ENCODE data around the gene CSNK1E. TPM values are rescaled to one million over a fixed set of nuclear protein-coding genes. Genes with fewer than 3 reads are reported as not detected.
A peak's percentile ranks its signal among the peaks of the same experiment; 100 is the strongest.

The CSNK1E gene
- total and polyA plus RNA-seq, 2 of the 8 experiments (the other 6 are each of a cell fraction or from before 2014, with no cell fraction given), result 247 to 263 TPM

GRCh38 chr22:38289583-38290082, 27.6 kb downstream of the CSNK1E start:
- no peak overlapping the region for H2BK120ac ChIP-seq (replicated peaks; ENCODE audit: low read depth, low read length)
- 91% methylated on average over 12 of the region's 12 CpGs; no CpG with 5 or more reads in 1 of the 2 experiments for WGBS, 2 experiments (ENCODE audit: extremely low coverage in 1 of 2, insufficient coverage in 1 of 2, insufficient read length in 1 of 2, insufficient replicate concordance in 2 of 2, low coverage in 1 of 2, low lambda C conversion rate in 2 of 2, missing lambda C conversion rate in 1 of 2)
- no peak overlapping the region for H2BK20ac ChIP-seq (ENCODE audit: low read length)
- H3K23me2 ChIP-seq (ENCODE audit: low read depth, low read length), result 0 out of 2 replicates have a peak, but pooled peaks cover 2% of the 10 kb centered on the region
- H3K56ac ChIP-seq (replicated peaks; ENCODE audit: insufficient read length, low read depth, low read length), result no peak overlapping the region
- no peak for FAIRE-seq
- CTCF ChIA-PET (ENCODE audit: partially characterized antibody), result interaction anchor here (1.4 to 4.0 kb wide), 2 partner anchors 9 to 14 kb away, joined by 5 to 17 read pairs; no protein-coding TSS in a partner anchor
- no peak overlapping the region for H3K4me2 ChIP-seq (ENCODE audit: insufficient read depth in 1 of 2, low read depth in 2 of 2, low read length in 2 of 2)
- peak overlapping the region; percentile 38 for H3K18ac ChIP-seq (ENCODE audit: extremely low read depth, low read length)
- no peak overlapping the region for H3K4me3 ChIP-seq (ENCODE audit: extremely low read depth in 1 of 4, insufficient read depth in 2 of 4, low read depth in 3 of 4, low read length in 4 of 4)
- H3K4me1 ChIP-seq (replicated peaks in 1 of 4; ENCODE audit: control insufficient read depth in 3 of 4, insufficient read depth in 4 of 4, low read length in 3 of 4), result peaks cover 0 to 3% (median 2%) of the 10 kb centered on the region in 4 experiments; a peak in 4 of 7 replicates
- H3K14ac ChIP-seq (ENCODE audit: insufficient read length), result no peak overlapping the region
- no peaks in the 10 kb centered on the region for H3K79me2 ChIP-seq (ENCODE audit: control insufficient read depth in 1 of 2, insufficient read depth in 2 of 2, low read length in 2 of 2)
- H4K20me1 ChIP-seq (replicated peaks in 1 of 2; ENCODE audit: control insufficient read depth in 1 of 2, insufficient read depth in 2 of 2, low read length in 2 of 2), result peaks cover 7 to 22% of the 10 kb centered on the region in 2 experiments
- peaks cover under 1% of the 10 kb centered on the region; the same call in 1 of the 2 replicates for H3K79me1 ChIP-seq (ENCODE audit: low read depth, low read length)
- peaks cover 17 to 41% (median 26%) of the 10 kb centered on the region in 4 experiments for H3K36me3 ChIP-seq (ENCODE audit: control insufficient read depth in 2 of 4, insufficient read depth in 4 of 4, low read length in 3 of 4)
- no peak overlapping the region for H3K4ac ChIP-seq (replicated peaks; ENCODE audit: insufficient read length, low read depth, low read length)
- DNase-seq (ENCODE audit: low read depth in 1 of 2, low spot score in 2 of 2), result no peak
- H3K9ac ChIP-seq (replicated peaks in 1 of 4; ENCODE audit: extremely low read depth in 1 of 4, low read depth in 3 of 4, low read length in 3 of 4), result no peak overlapping the region
- no peak overlapping the region for H2BK5ac ChIP-seq (ENCODE audit: low read depth, low read length)
- H4K91ac ChIP-seq (replicated peaks; ENCODE audit: insufficient read length, low read length), result no peak overlapping the region
- H4K8ac ChIP-seq (ENCODE audit: extremely low read depth, insufficient read depth, low read length), result no peak overlapping the region
- H2AFZ ChIP-seq (ENCODE audit: low read length), result no peak overlapping the region
- H3K27ac ChIP-seq (ENCODE audit: low read depth, low read length), result no peak overlapping the region
- no peak overlapping the region for H2BK15ac ChIP-seq (ENCODE audit: low read length)
- no peak overlapping the region for H2AK5ac ChIP-seq (ENCODE audit: low read depth, low read length)
- no peaks in the 10 kb centered on the region for H3K9me3 ChIP-seq (ENCODE audit: insufficient read depth in 2 of 2, low read depth in 1 of 2, low read length in 1 of 2)
- H3K23ac ChIP-seq (ENCODE audit: insufficient read length), result no peak overlapping the region
- no peak overlapping the region for H4K5ac ChIP-seq (ENCODE audit: insufficient read length, low read depth, low read length)
- H2BK12ac ChIP-seq (ENCODE audit: low read depth, low read length), result no peak overlapping the region
- no peaks in the 10 kb centered on the region for H3K27me3 ChIP-seq (replicated peaks in 1 of 4; ENCODE audit: control insufficient read depth in 3 of 4, extremely low read depth in 1 of 4, insufficient read depth in 3 of 4, low read length in 3 of 4)
- POLR2A ChIA-PET (ENCODE audit: partially characterized antibody), result interaction anchor here (0.7 to 10.6 kb wide), 16 partner anchors 8 to 74 kb away, joined by 3 to 81 read pairs (median 6); partner anchors contain the start of gene TMEM184B
- no peak for TF ChIP-seq EZH2 (IDR thresholded peaks at IDR 0.05; ENCODE audit: low read depth, low read length, severe bottlenecking)
- TF ChIP-seq POLR2AphosphoS5 (IDR thresholded peaks at IDR 0.05; ENCODE audit: low read depth, low read length), result peak; percentile 77
- no peak for TF ChIP-seq RNF2 (IDR thresholded peaks at IDR 0.05; ENCODE audit: borderline replicate concordance, low read depth, low read length, missing control alignments, poor library complexity, severe bottlenecking)

All from H1 (cell line).